GM12878 (cell line): ENCODE data around the gene NKAIN4. TPM values are rescaled to one million over a fixed set of nuclear protein-coding genes. Genes with fewer than 3 reads are reported as not detected.

Source experiments
- ATAC-seq: fragments of 200-7000 bp; cut with Tn5 transposase; 3 replicates; pipeline ENCODE4 v1.9.1; 2020; ENCODE audit warnings: mild to moderate bottlenecking, moderate library complexity
- BruUV-seq: library from RNA; stranded (reverse); fragments of 400-500 nt; replicated peaks from 2 replicates; lab custom pipeline; 2021; lab: Mats Ljungman, UMichigan
- CTCF ChIA-PET: fragments of 300-600 bp; sonication (Branson Sonifier 250); formaldehyde crosslinking; extraction: SDS; loops from one replicate; lab custom pipeline; 2021; ENCODE audit warnings: inconsistent platforms; lab: Yijun Ruan, JAX
- POLR2A ChIA-PET: fragments of 350-600 bp; formaldehyde crosslinking; extraction: SDS; loops from one replicate; lab custom pipeline; 2021; ENCODE audit warnings: inconsistent platforms; lab: Charles Lee
- RAD21 ChIA-PET: fragments of 300-600 bp; sonication (Branson Sonifier 250); formaldehyde crosslinking; loops from one replicate; lab custom pipeline; 2023; ENCODE audit warnings: antibody characterized with exemption; ENCODE audit not compliant: unreplicated experiment; lab: Charles Lee
- SMC1A ChIA-PET: fragments of 300-600 bp; sonication (Branson Sonifier 250); formaldehyde crosslinking; loops from one replicate; lab custom pipeline; 2023; ENCODE audit not compliant: unreplicated experiment, uncharacterized antibody; lab: Charles Lee
- DNase-seq: peaks from one replicate; pipeline ENCODE4 v3.0.0-alpha.2; 2011; ENCODE audit warnings: low read depth, low spot score
- FAIRE-seq: peaks from 3 replicates; lab custom pipeline; 2011; peaks lifted over from hg19 to GRCh38; lab: Jason Lieb, UNC
- H2AFZ ChIP-seq: 2 replicates; pipeline ENCODE4 v1.6.0; 2011; ENCODE audit warnings: low read depth, low read length, control low read depth; ENCODE audit not compliant: control insufficient read depth
- H3K27ac ChIP-seq: 2 replicates; pipeline ENCODE4 v1.5.1; 2011; ENCODE audit warnings: control low read depth; ENCODE audit not compliant: control insufficient read depth, insufficient read depth
- H3K27me3 ChIP-seq, 2 experiments: replicated peaks in 1 of 2; 2 replicates each; pipeline versions ENCODE4 v1.6.0 to v1.6.1; 2011; ENCODE audit warnings: low read length in 1 of 2; ENCODE audit not compliant: control insufficient read depth in 2 of 2, insufficient read depth in 2 of 2
- H3K36me3 ChIP-seq, 2 experiments: 2 replicates each; pipeline ENCODE4 v1.5.1; 2011; ENCODE audit warnings: low read length in 1 of 2; ENCODE audit not compliant: control insufficient read depth in 2 of 2, insufficient read depth in 2 of 2
- H3K4me1 ChIP-seq: 2 replicates; pipeline ENCODE4 v1.6.1; 2011; ENCODE audit warnings: mild to moderate bottlenecking, low read length, moderate library complexity, mixed read lengths; ENCODE audit not compliant: control insufficient read depth, insufficient read depth
- H3K4me2 ChIP-seq: 2 replicates; pipeline ENCODE4 v1.6.0; 2011; ENCODE audit warnings: control low read depth; ENCODE audit not compliant: control insufficient read depth, insufficient read depth
- H3K4me3 ChIP-seq: fragments of 200-600 bp; sonication (generic); 2 replicates; pipeline ENCODE4 v1.5.1; 2016
- H3K79me2 ChIP-seq: 2 replicates; pipeline ENCODE4 v1.6.0; 2011; ENCODE audit warnings: low read length; ENCODE audit not compliant: control insufficient read depth, insufficient read depth
- H3K9ac ChIP-seq: 2 replicates; pipeline ENCODE4 v1.8.0; 2011; ENCODE audit warnings: low read length, control low read depth, mixed read lengths; ENCODE audit not compliant: control insufficient read depth, insufficient read depth
- H3K9me3 ChIP-seq: replicated peaks from 3 replicates; pipeline ENCODE4 v1.5.1; 2011; ENCODE audit warnings: mild to moderate bottlenecking, low read length; ENCODE audit not compliant: control insufficient read depth, insufficient read depth
- H4K20me1 ChIP-seq: 2 replicates; pipeline ENCODE4 v1.6.0; 2011; ENCODE audit not compliant: control insufficient read depth, insufficient read depth
- CBX5 ChIP-seq: sonication (generic); IDR thresholded peaks from 2 replicates; pipeline ENCODE4 v1.6.1; 2016; ENCODE audit warnings: low read depth, moderate library complexity, mild to moderate bottlenecking, inconsistent platforms
- FOXM1 ChIP-seq: IDR thresholded peaks from 2 replicates; pipeline ENCODE4 v1.6.1; 2012; ENCODE audit warnings: low read depth, mild to moderate bottlenecking, inconsistent platforms, low read length, moderate library complexity
- NR2C1 ChIP-seq: fragments of 450-650 bp; IDR thresholded peaks from 2 replicates; pipeline ENCODE4 v1.6.1; 2017; ENCODE audit warnings: antibody characterized with exemption, mild to moderate bottlenecking, moderate library complexity
- TCF12 ChIP-seq: IDR thresholded peaks from 2 replicates; pipeline ENCODE4 v1.6.1; 2011; ENCODE audit warnings: low read depth, mild to moderate bottlenecking, low read length
- ZNF274 ChIP-seq: IDR thresholded peaks from one replicate; pipeline ENCODE4 v1.8.0; 2011; ENCODE audit not compliant: insufficient read length, insufficient read depth
- WGBS: methylation state at CpG from one replicate; pipeline ENCODE4 v1.1.6; 2016; ENCODE audit warnings: low lambda C conversion rate; ENCODE audit not compliant: insufficient replicate concordance, insufficient coverage; ENCODE audit errors: missing lambda C conversion rate; 5-methylcytosine and 5-hydroxymethylcytosine counted together
- in situ Hi-C: fragments of 300-500 bp; cut with MboI; formaldehyde crosslinking; loops from 9 replicates; pipeline ENCODE4 v1.14.3; 2018; ENCODE audit warnings: mixed read lengths
- intact Hi-C: fragments of 100-400 bp; cut with micrococcal nuclease; formaldehyde crosslinking; loops from one replicate; pipeline ENCODE4 v1.14.2; 2022; ENCODE audit not compliant: unreplicated experiment
- polyA plus RNA-seq, 11 experiments: library from polyadenylated mRNA; depleted of rRNA in 4 of 11; unstranded in 6 of 11; stranded (reverse) in 5 of 11; fragments of >200 nt; fragmentation: Nextera tagmentation in 4 of 11; fragmentation: Illumina TruSeq in 1 of 11; extraction: Ambion mirVana in 4 of 11; extraction: Trizol in 1 of 11; gene quantifications; 1 replicate in 1 of 11; 2 replicates in 10 of 11; pipeline versions ENCODE4 v1.2.1 to v1.2.3, GENCODE V29; 2011 to 2016; ENCODE audit warnings: inconsistent platforms in 2 of 11, missing spikeins in 2 of 11, low read depth in 1 of 11
- total RNA-seq, 4 experiments: library from RNA; depleted of rRNA in 3 of 4; stranded (reverse); fragments of >200 nt in 3 of 4; fragmentation: Illumina TruSeq in 1 of 4; extraction: Trizol in 1 of 4; gene quantifications; 2 replicates each; pipeline versions ENCODE4 v1.2.1 to v1.2.3, GENCODE V29; 2013 to 2021
- TF ChIP-seq, protein P1 (sequence below): IDR thresholded peaks from 2 replicates; pipeline ENCODE4 v1.6.1; 2012; ENCODE audit warnings: mild to moderate bottlenecking, low read depth, low read length
- TF ChIP-seq, protein P2 (sequence below): IDR thresholded peaks from 2 replicates; pipeline ENCODE4 v1.6.1; 2012; ENCODE audit warnings: low read depth, low read length, improper control_type of control experiment
- TF ChIP-seq, protein P3 (sequence below): fragments of 450-650 bp; IDR thresholded peaks from 2 replicates; pipeline ENCODE4 v1.6.1; 2016; ENCODE audit warnings: mild to moderate bottlenecking

Gene NKAIN4
- total and polyA plus RNA-seq, 10 of the 15 experiments (the other 5 are each of a cell fraction or from before 2014, with no cell fraction given), result 0.11 TPM; not detected in 9

DNA sequence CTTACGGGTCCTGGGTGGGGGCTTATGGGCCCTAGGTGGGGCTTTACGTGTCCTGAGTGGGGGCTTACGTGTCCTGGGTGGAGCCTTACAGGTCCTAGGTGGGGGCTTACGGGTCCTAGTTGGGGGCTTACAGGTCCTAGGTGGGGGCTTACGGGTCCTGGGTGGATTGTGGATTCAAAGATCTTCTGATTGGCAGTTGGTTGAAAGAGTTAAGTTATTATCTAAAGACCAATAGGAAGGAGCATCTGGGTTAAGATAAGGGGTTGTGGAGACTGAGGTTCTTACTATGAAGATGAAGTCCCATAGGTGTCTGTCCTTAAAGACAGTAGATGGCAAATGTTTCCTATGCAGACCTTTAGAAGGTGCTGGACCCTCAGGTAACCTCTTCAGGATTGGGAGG, 27.0 kb downstream of the NKAIN4 start (continued):
- TF ChIP-seq CBX5, result no peak
- TF ChIP-seq, protein P1, sequence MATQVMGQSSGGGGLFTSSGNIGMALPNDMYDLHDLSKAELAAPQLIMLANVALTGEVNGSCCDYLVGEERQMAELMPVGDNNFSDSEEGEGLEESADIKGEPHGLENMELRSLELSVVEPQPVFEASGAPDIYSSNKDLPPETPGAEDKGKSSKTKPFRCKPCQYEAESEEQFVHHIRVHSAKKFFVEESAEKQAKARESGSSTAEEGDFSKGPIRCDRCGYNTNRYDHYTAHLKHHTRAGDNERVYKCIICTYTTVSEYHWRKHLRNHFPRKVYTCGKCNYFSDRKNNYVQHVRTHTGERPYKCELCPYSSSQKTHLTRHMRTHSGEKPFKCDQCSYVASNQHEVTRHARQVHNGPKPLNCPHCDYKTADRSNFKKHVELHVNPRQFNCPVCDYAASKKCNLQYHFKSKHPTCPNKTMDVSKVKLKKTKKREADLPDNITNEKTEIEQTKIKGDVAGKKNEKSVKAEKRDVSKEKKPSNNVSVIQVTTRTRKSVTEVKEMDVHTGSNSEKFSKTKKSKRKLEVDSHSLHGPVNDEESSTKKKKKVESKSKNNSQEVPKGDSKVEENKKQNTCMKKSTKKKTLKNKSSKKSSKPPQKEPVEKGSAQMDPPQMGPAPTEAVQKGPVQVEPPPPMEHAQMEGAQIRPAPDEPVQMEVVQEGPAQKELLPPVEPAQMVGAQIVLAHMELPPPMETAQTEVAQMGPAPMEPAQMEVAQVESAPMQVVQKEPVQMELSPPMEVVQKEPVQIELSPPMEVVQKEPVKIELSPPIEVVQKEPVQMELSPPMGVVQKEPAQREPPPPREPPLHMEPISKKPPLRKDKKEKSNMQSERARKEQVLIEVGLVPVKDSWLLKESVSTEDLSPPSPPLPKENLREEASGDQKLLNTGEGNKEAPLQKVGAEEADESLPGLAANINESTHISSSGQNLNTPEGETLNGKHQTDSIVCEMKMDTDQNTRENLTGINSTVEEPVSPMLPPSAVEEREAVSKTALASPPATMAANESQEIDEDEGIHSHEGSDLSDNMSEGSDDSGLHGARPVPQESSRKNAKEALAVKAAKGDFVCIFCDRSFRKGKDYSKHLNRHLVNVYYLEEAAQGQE, result no peak
- TF ChIP-seq, protein P2, sequence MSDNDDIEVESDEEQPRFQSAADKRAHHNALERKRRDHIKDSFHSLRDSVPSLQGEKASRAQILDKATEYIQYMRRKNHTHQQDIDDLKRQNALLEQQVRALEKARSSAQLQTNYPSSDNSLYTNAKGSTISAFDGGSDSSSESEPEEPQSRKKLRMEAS, result no peak

DNA sequence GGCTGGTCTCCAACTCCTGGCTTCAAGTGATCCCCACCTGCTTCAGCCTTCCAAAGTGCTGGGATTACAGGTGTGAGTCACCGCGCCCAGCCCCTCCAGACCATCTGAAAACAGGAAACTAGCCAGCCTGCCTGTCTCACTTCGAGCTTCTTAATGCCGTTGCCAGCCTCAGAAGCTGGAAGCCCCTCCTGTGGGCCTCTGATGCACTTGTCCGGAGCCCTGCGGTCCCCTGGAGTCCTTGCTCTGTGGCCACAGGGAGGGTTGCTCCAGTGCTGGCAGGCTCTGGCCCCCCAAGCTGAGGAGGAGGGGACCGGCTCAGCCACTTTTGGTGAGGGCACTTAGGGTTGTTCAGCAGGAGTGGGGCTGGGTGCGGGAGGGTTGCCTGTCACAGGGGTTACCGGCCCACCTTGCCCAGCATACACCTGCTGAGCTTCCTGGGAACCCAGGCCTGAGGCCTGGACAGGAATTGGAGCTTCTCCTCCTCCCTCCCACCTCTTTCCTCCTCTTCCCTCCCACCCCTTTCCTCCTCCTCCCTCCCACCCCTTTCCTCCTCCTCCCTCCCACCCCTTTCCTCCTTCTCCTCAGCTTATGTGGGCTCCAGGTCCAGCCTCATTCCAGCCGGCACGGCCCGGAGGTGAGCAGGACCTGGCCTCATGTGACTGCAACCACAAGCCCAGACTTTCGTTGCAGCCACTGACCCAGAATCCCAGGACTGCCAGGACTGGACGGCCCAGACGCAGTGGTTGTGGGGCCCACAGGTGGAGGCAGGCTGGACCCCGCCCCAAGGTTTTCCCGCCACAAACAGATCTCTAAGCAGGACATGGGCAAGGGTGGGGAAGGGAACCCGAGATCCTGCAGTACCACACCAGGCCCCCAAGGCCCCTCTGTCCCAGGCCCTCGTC, 28.0 kb downstream of the NKAIN4 start:
- Histone ChIP-seq H2AFZ (no peak overlapping the region), H3K27me3 (peaks cover 0 to 7% of the 10 kb centered on the region in 2 experiments; a peak in 3 of 4 replicates), H3K4me3 (no peak overlapping the region), H3K27ac (no peak overlapping the region), H3K4me1 (no peaks in the 10 kb centered on the region), H4K20me1 (no peaks in the 10 kb centered on the region; the same call in 1 of the 2 replicates), H3K4me2 (no peak overlapping the region), H3K36me3 (no peaks in the 10 kb centered on the region), H3K79me2 (no peaks in the 10 kb centered on the region), H3K9ac (no peak overlapping the region), H3K9me3 (no peaks in the 10 kb centered on the region)
- DNase-seq (no peak), FAIRE-seq (no peak), ATAC-seq (no peak)
- SMC1A ChIA-PET, result no interaction called here
- in situ Hi-C loops, result no loop called here
- BruUV-seq, result no TSS peak
- 51% methylated on average over 19 of the region's 19 CpGs for WGBS
- TF ChIP-seq ZNF274 (no peak), FOXM1 (no peak), NR2C1 (no peak), TCF12 (no peak)
- TF ChIP-seq, protein P3, sequence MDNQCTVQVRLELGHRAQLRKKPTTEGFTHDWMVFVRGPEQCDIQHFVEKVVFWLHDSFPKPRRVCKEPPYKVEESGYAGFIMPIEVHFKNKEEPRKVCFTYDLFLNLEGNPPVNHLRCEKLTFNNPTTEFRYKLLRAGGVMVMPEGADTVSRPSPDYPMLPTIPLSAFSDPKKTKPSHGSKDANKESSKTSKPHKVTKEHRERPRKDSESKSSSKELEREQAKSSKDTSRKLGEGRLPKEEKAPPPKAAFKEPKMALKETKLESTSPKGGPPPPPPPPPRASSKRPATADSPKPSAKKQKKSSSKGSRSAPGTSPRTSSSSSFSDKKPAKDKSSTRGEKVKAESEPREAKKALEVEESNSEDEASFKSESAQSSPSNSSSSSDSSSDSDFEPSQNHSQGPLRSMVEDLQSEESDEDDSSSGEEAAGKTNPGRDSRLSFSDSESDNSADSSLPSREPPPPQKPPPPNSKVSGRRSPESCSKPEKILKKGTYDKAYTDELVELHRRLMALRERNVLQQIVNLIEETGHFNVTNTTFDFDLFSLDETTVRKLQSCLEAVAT, result no peak
- RAD21 ChIA-PET, result no interaction called here
- intact Hi-C loops, result no loop called here
- POLR2A ChIA-PET, result no interaction called here
- CTCF ChIA-PET, result interaction anchor here (0.8 to 1.3 kb wide), 2 partner anchors 9 to 11 kb away, joined by 3 read pairs; no protein-coding TSS in a partner anchor
